CD14-positive monocyte (primary cell): ENCODE results near the gene PSD4. TPM values are rescaled to one million over a fixed set of nuclear protein-coding genes. Genes with fewer than 3 reads are reported as not detected.

Source experiments
- DNase-seq, 3 donors: peaks; one replicate each; pipeline ENCODE4 v3.0.0-alpha.2; 2011 to 2022
- H2AFZ ChIP-seq: 2 replicates; pipeline ENCODE4 v1.6.0; 2012; ENCODE audit warnings: mild to moderate bottlenecking, low read depth, low read length, inconsistent platforms; ENCODE audit not compliant: insufficient read depth, poor library complexity, severe bottlenecking
- H3K27ac ChIP-seq, 2 donors: 1 replicate in 1 of 2; 2 replicates in 1 of 2; pipeline ENCODE4 v1.5.1; 2012 to 2013; ENCODE audit warnings: low read length in 2 of 2, control low read depth in 1 of 2, inconsistent platforms in 1 of 2, low read depth in 1 of 2, mild to moderate bottlenecking in 1 of 2
- H3K27me3 ChIP-seq, 2 donors: one replicate each; pipeline versions ENCODE4 v1.6.0 to v1.6.1; 2011 to 2013; ENCODE audit warnings: low read length in 2 of 2; ENCODE audit not compliant: control insufficient read depth in 2 of 2, insufficient read depth in 2 of 2
- H3K36me3 ChIP-seq, 2 donors: replicated peaks in 1 of 2; 1 replicate in 1 of 2; 2 replicates in 1 of 2; pipeline versions ENCODE4 v1.5.1 to v1.6.1; 2012 to 2013; ENCODE audit warnings: low read length in 2 of 2, control low read depth in 1 of 2, inconsistent platforms in 1 of 2, mild to moderate bottlenecking in 1 of 2; ENCODE audit not compliant: insufficient read depth in 2 of 2, control insufficient read depth in 1 of 2
- H3K4me1 ChIP-seq, 2 donors: 1 replicate in 1 of 2; 2 replicates in 1 of 2; pipeline versions ENCODE4 v1.5.1 to v1.6.1; 2012 to 2013; ENCODE audit warnings: low read length in 2 of 2, control low read depth in 1 of 2, inconsistent platforms in 1 of 2, mild to moderate bottlenecking in 1 of 2, moderate library complexity in 1 of 2; ENCODE audit not compliant: insufficient read depth in 2 of 2, control insufficient read depth in 1 of 2
- H3K4me2 ChIP-seq: replicated peaks from 2 replicates; pipeline ENCODE3; 2012; ENCODE audit warnings: low read length, moderate library complexity, mild to moderate bottlenecking; ENCODE audit not compliant: poor library complexity, severe bottlenecking; ENCODE audit errors: extremely low read depth
- H3K4me3 ChIP-seq, 3 experiments: fragments of 200-600 bp in 1 of 3; sonication (generic) in 1 of 3; replicated peaks in 1 of 3; 1 replicate in 2 of 3; 2 replicates in 1 of 3; pipeline ENCODE4 v1.5.1; 2011 to 2013; ENCODE audit warnings: low read length in 3 of 3, mild to moderate bottlenecking in 3 of 3, control low read depth in 2 of 3, low read depth in 2 of 3, inconsistent platforms in 1 of 3, moderate library complexity in 1 of 3
- H3K79me2 ChIP-seq: 2 replicates; pipeline ENCODE4 v1.6.0; 2012; ENCODE audit warnings: mild to moderate bottlenecking, control low read depth, inconsistent platforms, low read length, moderate library complexity; ENCODE audit not compliant: insufficient read depth
- H3K9ac ChIP-seq: 2 replicates; pipeline ENCODE4 v1.6.0; 2017; ENCODE audit warnings: low read length, mild to moderate bottlenecking; ENCODE audit not compliant: insufficient read depth, poor library complexity, severe bottlenecking
- H3K9me3 ChIP-seq, 2 donors: replicated peaks in 1 of 2; 1 replicate in 1 of 2; 2 replicates in 1 of 2; pipeline versions ENCODE4 v1.5.1 to v1.6.1; 2012 to 2013; ENCODE audit warnings: low read length in 2 of 2, control low read depth in 1 of 2; ENCODE audit not compliant: control insufficient read depth in 1 of 2, insufficient read depth in 1 of 2
- H4K20me1 ChIP-seq: 2 replicates; pipeline ENCODE4 v1.6.0; 2012; ENCODE audit warnings: mild to moderate bottlenecking, low read length, control low read depth, moderate library complexity; ENCODE audit not compliant: insufficient read depth
- H3K27ac Mint-ChIP-seq, 7 donors: one replicate each; pipeline ENCODE4 v1.8.0; 2020; ENCODE audit warnings: mild to moderate bottlenecking in 7 of 7, mixed read lengths in 7 of 7, moderate library complexity in 6 of 7, inconsistent platforms in 2 of 7
- H3K27me3 Mint-ChIP-seq, 3 donors: one replicate each; pipeline ENCODE4 v1.8.0; 2021 to 2022; ENCODE audit warnings: low read depth in 3 of 3, mild to moderate bottlenecking in 3 of 3, mixed read lengths in 3 of 3, moderate library complexity in 3 of 3, inconsistent platforms in 1 of 3
- H3K36me3 Mint-ChIP-seq, 2 donors: one replicate each; pipeline ENCODE4 v1.8.0; 2020; ENCODE audit warnings: mixed read lengths in 2 of 2, inconsistent platforms in 1 of 2, mild to moderate bottlenecking in 1 of 2
- H3K4me1 Mint-ChIP-seq: one replicate; pipeline ENCODE4 v1.8.0; 2020; ENCODE audit warnings: mild to moderate bottlenecking, mixed read lengths
- H3K4me3 Mint-ChIP-seq, 2 donors: one replicate each; pipeline ENCODE4 v1.8.0; 2020; ENCODE audit warnings: mild to moderate bottlenecking in 2 of 2, mixed read lengths in 2 of 2, moderate library complexity in 1 of 2
- H3K9me3 Mint-ChIP-seq, 7 donors: one replicate each; pipeline ENCODE4 v1.8.0; 2020 to 2022; ENCODE audit warnings: mixed read lengths in 7 of 7, mild to moderate bottlenecking in 6 of 7, moderate library complexity in 6 of 7, inconsistent platforms in 2 of 7
- WGBS: methylation state at CpG from one replicate; pipeline ENCODE4 v1.1.5; 2013; ENCODE audit warnings: missing lambda C conversion rate; ENCODE audit not compliant: insufficient coverage; 5-methylcytosine and 5-hydroxymethylcytosine counted together
- intact Hi-C, 2 donors: fragments of 100-400 bp; cut with micrococcal nuclease; formaldehyde crosslinking; loops; one replicate each; pipeline versions ENCODE4 v1.15.0 to v1.15.1; 2023
- polyA plus RNA-seq, 3 donors: library from polyadenylated mRNA; depleted of rRNA in 1 of 3; unstranded in 2 of 3; stranded (reverse) in 1 of 3; fragments of 300-500 nt in 2 of 3; fragments of >200 nt in 1 of 3; fragmentation: Illumina TruSeq in 2 of 3; gene quantifications; 1 replicate in 2 of 3; 2 replicates in 1 of 3; pipeline ENCODE4 v1.2.3, GENCODE V29; 2012 to 2021
- TF ChIP-seq, protein P1 (sequence below): fragments of 200-600 bp; IDR thresholded peaks from one replicate; pipeline ENCODE4 v1.8.0; 2022; ENCODE audit warnings: antibody characterized with exemption, mild to moderate bottlenecking

The PSD4 gene
- polyA plus RNA-seq, 3 donors = 11.0 to 47.0 (median 18.2) TPM

DNA sequence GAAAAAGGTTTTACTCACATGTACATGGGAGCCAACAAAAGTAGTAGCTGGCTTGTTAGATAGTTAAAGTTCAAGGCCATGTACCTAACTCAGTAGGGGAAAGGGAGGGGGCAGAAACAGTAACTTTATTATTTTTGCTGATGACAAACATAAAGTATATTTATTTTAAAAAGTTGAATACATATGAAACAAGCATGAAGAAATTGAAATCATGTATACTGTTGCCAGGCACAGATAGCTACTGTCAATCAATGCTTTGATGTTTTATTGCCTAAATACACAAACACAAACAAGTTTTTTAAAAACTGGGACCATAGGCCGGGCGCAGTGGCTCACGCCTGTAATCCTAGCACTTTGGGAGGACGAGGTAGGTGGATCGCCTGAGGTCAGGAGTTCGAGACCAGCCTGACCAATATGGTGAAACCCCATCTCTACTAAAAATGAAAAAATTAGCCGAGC lies 7.6 kb upstream of the PSD4 start:
- Mint-ChIP-seq H3K9me3 (peaks cover 0 to 1% (median 0%) of the 10 kb centered on the region in 7 donors), H3K4me3 (no peak overlapping the region), H3K36me3 (no peaks in the 10 kb centered on the region), H3K27ac (no peak overlapping the region), H3K4me1 (peaks cover 31% of the 10 kb centered on the region), H3K27me3 (peaks cover 0 to 6% (median 0%) of the 10 kb centered on the region in 3 donors)
- Histone ChIP-seq H3K4me1 (peaks cover 21 to 27% of the 10 kb centered on the region in 2 donors), H3K9ac (no peak overlapping the region), H3K27me3 (no peaks in the 10 kb centered on the region), H2AFZ (no peak overlapping the region), H3K27ac (no peak overlapping the region), H4K20me1 (no peaks in the 10 kb centered on the region), H3K4me3 (no peak overlapping the region), H3K4me2 (no peak overlapping the region), H3K36me3 (no peaks in the 10 kb centered on the region), H3K79me2 (no peaks in the 10 kb centered on the region), H3K9me3 (no peaks in the 10 kb centered on the region)
- no peak for DNase-seq
- 100% methylated on average over 3 of the region's 7 CpGs for WGBS
- intact Hi-C loops = no loop called here
- TF ChIP-seq, protein P1, sequence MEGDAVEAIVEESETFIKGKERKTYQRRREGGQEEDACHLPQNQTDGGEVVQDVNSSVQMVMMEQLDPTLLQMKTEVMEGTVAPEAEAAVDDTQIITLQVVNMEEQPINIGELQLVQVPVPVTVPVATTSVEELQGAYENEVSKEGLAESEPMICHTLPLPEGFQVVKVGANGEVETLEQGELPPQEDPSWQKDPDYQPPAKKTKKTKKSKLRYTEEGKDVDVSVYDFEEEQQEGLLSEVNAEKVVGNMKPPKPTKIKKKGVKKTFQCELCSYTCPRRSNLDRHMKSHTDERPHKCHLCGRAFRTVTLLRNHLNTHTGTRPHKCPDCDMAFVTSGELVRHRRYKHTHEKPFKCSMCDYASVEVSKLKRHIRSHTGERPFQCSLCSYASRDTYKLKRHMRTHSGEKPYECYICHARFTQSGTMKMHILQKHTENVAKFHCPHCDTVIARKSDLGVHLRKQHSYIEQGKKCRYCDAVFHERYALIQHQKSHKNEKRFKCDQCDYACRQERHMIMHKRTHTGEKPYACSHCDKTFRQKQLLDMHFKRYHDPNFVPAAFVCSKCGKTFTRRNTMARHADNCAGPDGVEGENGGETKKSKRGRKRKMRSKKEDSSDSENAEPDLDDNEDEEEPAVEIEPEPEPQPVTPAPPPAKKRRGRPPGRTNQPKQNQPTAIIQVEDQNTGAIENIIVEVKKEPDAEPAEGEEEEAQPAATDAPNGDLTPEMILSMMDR = no peak

DNA sequence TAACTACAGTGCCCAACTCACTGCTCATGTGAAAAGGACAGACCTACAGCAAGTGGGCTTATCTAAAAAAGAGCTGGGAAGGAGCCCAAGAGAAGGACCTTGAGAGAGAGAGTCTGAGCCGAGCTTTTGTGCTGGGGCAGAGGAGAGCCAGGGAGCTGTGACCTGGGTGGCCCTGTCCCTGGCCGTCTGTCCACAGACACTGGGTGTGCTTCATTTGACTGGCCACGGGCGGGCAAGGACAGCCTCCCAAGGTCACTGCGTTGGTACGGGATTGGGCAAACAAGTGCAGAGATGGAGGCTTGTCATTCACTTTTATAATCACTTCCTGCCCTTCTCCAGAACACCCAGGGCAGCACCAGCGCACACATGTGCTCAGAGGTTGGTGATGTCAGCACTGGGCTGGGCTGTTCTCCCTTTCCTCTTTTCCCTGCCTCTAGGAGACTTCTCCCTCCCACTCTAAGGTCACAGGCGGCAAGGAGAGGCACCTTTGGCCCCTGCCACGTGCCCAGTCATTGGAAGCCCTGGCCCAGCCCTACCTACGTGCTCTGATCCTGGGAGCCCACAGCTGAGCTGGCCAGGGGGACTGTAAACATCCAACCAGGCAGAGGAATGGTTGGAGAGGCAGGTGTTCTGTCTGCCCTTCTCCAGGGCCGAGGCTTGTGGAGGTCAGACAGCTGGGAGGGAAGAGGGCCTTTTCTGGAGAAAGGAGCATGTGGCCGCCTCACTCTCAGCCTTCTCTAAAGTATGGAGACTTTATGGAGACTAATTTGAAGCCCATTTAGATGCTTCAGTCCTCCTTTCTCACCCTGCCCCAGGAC lies 6.4 kb upstream of the PSD4 start:
- 36% methylated on average over 5 of the region's 12 CpGs for WGBS
- Mint-ChIP-seq H3K27ac (peak overlapping the region in 6 of 7 donors; percentile 64 to 89 (median 81)), H3K4me3 (peak overlapping the region in 1 of 2 donors; percentile 72), H3K4me1 (peaks cover 36% of the 10 kb centered on the region), H3K36me3 (no peaks in the 10 kb centered on the region), H3K9me3 (peaks cover 0 to 1% (median 0%) of the 10 kb centered on the region in 7 donors), H3K27me3 (peaks cover 0 to 1% (median 0%) of the 10 kb centered on the region in 3 donors)
- Histone ChIP-seq H2AFZ (peak overlapping the region; percentile 39), H3K36me3 (no peaks in the 10 kb centered on the region), H4K20me1 (no peaks in the 10 kb centered on the region), H3K4me3 (no peak overlapping the region), H3K9ac (no peak overlapping the region), H3K27ac (peak overlapping the region; percentile 36 to 67), H3K79me2 (no peaks in the 10 kb centered on the region), H3K9me3 (no peaks in the 10 kb centered on the region), H3K4me1 (peaks cover 21 to 29% of the 10 kb centered on the region in 2 donors), H3K4me2 (peak overlapping the region; percentile 10), H3K27me3 (no peaks in the 10 kb centered on the region)
- DNase-seq = peak; percentile 50 to 67 (median 51)
- intact Hi-C loops = no loop called here
- TF ChIP-seq, protein P1 = no peak
